ENCODE measurements around the gene EDEM1.

Gene EDEM1

GRCh38 chr3:5229414-5229813 lies 41.9 kb downstream of the EDEM1 start:
- no peak overlapping the region for H3K4me3 ChIP-seq (ENCODE audit: control insufficient read depth, low read depth, low read length)
- no peak for TF ChIP-seq CTCF (IDR thresholded peaks at IDR 0.05; ENCODE audit: control insufficient read depth, insufficient read depth, low read depth, low read length, missing control alignments)
- DNase-seq (ENCODE audit: low read depth) = no peak

- H3K4me3 ChIP-seq (ENCODE audit: control insufficient read depth, low read depth, low read length) = no peak overlapping the region
- no peak for DNase-seq (ENCODE audit: low read depth)
- no peak for TF ChIP-seq CTCF (IDR thresholded peaks at IDR 0.05; ENCODE audit: control insufficient read depth, insufficient read depth, low read depth, low read length, missing control alignments)
Measured at GRCh38 chr3:5231074-5231473, 43.6 kb downstream of the EDEM1 start.

GRCh38 chr3:5231487-5231886 lies 44.0 kb downstream of the EDEM1 start:
- H3K4me3 ChIP-seq (ENCODE audit: control insufficient read depth, low read depth, low read length) = no peak overlapping the region
- no peak for DNase-seq (ENCODE audit: low read depth)
- no peak for TF ChIP-seq CTCF (IDR thresholded peaks at IDR 0.05; ENCODE audit: control insufficient read depth, insufficient read depth, low read depth, low read length, missing control alignments)

- H3K4me3 ChIP-seq (ENCODE audit: control insufficient read depth, low read depth, low read length) = no peak overlapping the region
- no peak for DNase-seq (ENCODE audit: low read depth)
- no peak for TF ChIP-seq CTCF (IDR thresholded peaks at IDR 0.05; ENCODE audit: control insufficient read depth, insufficient read depth, low read depth, low read length, missing control alignments)
Measured at GRCh38 chr3:5232570-5232969, 45.1 kb downstream of the EDEM1 start.

GRCh38 chr3:5233026-5233425 lies 45.5 kb downstream of the EDEM1 start:
- TF ChIP-seq CTCF (IDR thresholded peaks at IDR 0.05; ENCODE audit: control insufficient read depth, insufficient read depth, low read depth, low read length, missing control alignments) = no peak
- H3K4me3 ChIP-seq (ENCODE audit: control insufficient read depth, low read depth, low read length) = no peak overlapping the region
- DNase-seq (ENCODE audit: low read depth) = no peak

GRCh38 chr3:5235655-5236054 lies 48.1 kb downstream of the EDEM1 start:
- no peak for DNase-seq (ENCODE audit: low read depth)
- no peak overlapping the region for H3K4me3 ChIP-seq (ENCODE audit: control insufficient read depth, low read depth, low read length)
- TF ChIP-seq CTCF (IDR thresholded peaks at IDR 0.05; ENCODE audit: control insufficient read depth, insufficient read depth, low read depth, low read length, missing control alignments) = no peak

- H3K4me3 ChIP-seq (ENCODE audit: control insufficient read depth, low read depth, low read length) = no peak overlapping the region
- DNase-seq (ENCODE audit: low read depth) = no peak
- no peak for TF ChIP-seq CTCF (IDR thresholded peaks at IDR 0.05; ENCODE audit: control insufficient read depth, insufficient read depth, low read depth, low read length, missing control alignments)
Measured at GRCh38 chr3:5238545-5238944, 51.0 kb downstream of the EDEM1 start.

All from AG09309 (cell line).